ENCODE measurements around the gene SPINK8.

DNA sequence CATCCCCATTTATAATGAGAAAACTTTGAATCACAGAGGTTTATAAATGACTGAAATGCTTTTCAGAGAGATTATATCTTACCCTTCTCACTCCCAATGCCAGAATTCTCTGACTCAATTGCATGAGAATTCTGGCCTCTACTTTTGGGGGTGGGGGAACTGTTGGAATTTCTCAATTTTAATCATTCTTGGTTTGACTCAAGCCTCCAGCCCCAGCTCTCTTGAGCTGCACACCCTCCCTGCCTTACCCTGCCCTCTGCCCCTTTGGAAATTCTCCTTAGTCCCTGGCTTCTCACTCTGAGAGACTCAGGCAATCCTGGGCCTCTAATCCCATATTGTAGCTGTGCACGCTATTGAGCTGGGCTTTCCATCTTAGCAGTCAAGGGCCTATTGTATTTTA lies 48.3 kb downstream of the SPINK8 start:
- no peak for TF ChIP-seq FOXP2 (optimal IDR thresholded peaks at IDR 0.05; ENCODE audit: borderline replicate concordance, extremely low read depth, extremely low read length, insufficient read depth)
- no peak for TF ChIP-seq POLR2AphosphoS5 (IDR thresholded peaks at IDR 0.05; ENCODE audit: low read depth, low read length)
- no peak for TF ChIP-seq TAF1 (IDR thresholded peaks at IDR 0.05; ENCODE audit: borderline replicate concordance, insufficient read depth, low read length)
- TF ChIP-seq, protein P1, sequence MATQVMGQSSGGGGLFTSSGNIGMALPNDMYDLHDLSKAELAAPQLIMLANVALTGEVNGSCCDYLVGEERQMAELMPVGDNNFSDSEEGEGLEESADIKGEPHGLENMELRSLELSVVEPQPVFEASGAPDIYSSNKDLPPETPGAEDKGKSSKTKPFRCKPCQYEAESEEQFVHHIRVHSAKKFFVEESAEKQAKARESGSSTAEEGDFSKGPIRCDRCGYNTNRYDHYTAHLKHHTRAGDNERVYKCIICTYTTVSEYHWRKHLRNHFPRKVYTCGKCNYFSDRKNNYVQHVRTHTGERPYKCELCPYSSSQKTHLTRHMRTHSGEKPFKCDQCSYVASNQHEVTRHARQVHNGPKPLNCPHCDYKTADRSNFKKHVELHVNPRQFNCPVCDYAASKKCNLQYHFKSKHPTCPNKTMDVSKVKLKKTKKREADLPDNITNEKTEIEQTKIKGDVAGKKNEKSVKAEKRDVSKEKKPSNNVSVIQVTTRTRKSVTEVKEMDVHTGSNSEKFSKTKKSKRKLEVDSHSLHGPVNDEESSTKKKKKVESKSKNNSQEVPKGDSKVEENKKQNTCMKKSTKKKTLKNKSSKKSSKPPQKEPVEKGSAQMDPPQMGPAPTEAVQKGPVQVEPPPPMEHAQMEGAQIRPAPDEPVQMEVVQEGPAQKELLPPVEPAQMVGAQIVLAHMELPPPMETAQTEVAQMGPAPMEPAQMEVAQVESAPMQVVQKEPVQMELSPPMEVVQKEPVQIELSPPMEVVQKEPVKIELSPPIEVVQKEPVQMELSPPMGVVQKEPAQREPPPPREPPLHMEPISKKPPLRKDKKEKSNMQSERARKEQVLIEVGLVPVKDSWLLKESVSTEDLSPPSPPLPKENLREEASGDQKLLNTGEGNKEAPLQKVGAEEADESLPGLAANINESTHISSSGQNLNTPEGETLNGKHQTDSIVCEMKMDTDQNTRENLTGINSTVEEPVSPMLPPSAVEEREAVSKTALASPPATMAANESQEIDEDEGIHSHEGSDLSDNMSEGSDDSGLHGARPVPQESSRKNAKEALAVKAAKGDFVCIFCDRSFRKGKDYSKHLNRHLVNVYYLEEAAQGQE (IDR thresholded peaks at IDR 0.05; ENCODE audit: insufficient read depth in 1 of 2, low read depth in 2 of 2, low read length in 2 of 2) = no peak

Data from PFSK-1 (cell line).